Effector memory CD4-positive, alpha-beta T cell (primary cell): ENCODE results near the gene LAP3.
A peak's percentile ranks its signal among the peaks of the same experiment; 100 is the strongest.
"Not testable (repeated sequence)": the region's sequence is repeated elsewhere in the genome, so short reads cannot be mapped to it uniquely, and the experiment has no call there.

Experiments used
- DNase-seq, 3 donors: peaks; one replicate each; pipeline ENCODE4 v3.0.0-alpha.2; 2020
- H3K27ac ChIP-seq: 2 replicates; pipeline ENCODE4 v1.7.0; 2013; ENCODE audit warnings: mild to moderate bottlenecking, low read length, moderate library complexity; ENCODE audit not compliant: insufficient read depth, poor library complexity, severe bottlenecking
- H3K27me3 ChIP-seq: replicated peaks from 2 replicates; pipeline ENCODE4 v1.7.0; 2013; ENCODE audit warnings: mild to moderate bottlenecking, low read length; ENCODE audit not compliant: insufficient read depth, control insufficient read depth, poor library complexity, severe bottlenecking
- H3K36me3 ChIP-seq: 2 replicates; pipeline ENCODE4 v1.7.0; 2013; ENCODE audit warnings: mild to moderate bottlenecking, low read length, moderate library complexity; ENCODE audit not compliant: control insufficient read depth, insufficient read depth
- H3K4me1 ChIP-seq: 2 replicates; pipeline ENCODE4 v1.7.0; 2013; ENCODE audit warnings: low read length, mild to moderate bottlenecking; ENCODE audit not compliant: control insufficient read depth, insufficient read depth, poor library complexity, severe bottlenecking
- H3K4me3 ChIP-seq: 2 replicates; pipeline ENCODE4 v1.7.0; 2013; ENCODE audit warnings: low read length, low read depth, mild to moderate bottlenecking; ENCODE audit not compliant: insufficient read depth, poor library complexity, severe bottlenecking
- H3K9me3 ChIP-seq: 2 replicates; pipeline ENCODE4 v1.7.0; 2013; ENCODE audit warnings: mild to moderate bottlenecking, low read length, moderate library complexity; ENCODE audit not compliant: control insufficient read depth
- total RNA-seq, 3 donors: gene quantifications; one replicate each; lab custom pipeline; 2026; lab: John Stamatoyannopoulos, UW

The LAP3 gene
- total RNA-seq = 47.4 to 86.4 (median 62.4) reads per million in 3 donors

DNA sequence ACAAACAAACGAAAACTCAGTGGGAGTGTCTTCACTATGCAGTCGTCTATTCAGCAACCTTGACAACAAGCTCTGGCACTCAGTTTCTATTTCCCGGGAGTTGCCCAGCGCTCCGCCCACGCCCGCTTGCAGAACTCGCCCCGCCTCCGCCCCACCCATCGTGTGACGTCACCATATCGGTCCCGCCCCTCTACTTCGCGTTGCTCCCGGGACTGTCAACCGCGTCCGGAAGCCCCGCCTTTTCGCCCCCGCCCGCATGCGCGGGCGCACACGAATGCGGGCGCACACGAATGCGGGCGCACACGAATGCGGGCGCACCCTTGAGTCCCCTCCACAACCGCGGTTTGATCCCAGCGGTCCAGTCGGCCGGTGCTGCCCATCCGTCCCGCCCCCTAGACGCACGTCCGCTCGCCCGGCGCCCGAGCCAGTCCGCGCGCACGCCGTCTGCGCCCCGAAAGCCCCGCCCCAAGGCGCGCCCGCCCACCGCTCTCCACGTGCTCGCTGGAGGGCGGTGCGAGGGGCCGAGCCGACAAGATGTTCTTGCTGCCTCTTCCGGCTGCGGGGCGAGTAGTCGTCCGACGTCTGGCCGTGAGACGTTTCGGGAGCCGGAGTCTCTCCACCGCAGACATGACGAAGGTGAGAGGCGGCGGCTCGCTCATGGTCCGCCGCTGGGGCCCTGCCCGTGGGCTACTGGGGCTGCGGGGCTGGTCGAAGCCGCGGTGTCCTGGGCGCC lies at the start of gene LAP3:
TSS of gene LAP3 (plus strand) at position 267 of the 733 bp plus-strand sequence. CDS start at position 535, 268 bp downstream.
- Histone ChIP-seq H3K4me3 (peak within 1 kb of the TSS; percentile 89), H3K4me1 (peaks cover 14% of the 10 kb centered on the region), H3K27me3 (no peaks in the 10 kb centered on the region), H3K27ac (peak within 1 kb of the TSS; percentile 88), H3K36me3 (peaks cover 18% of the 10 kb centered on the region), H3K9me3 (no peaks in the 10 kb centered on the region)
- peak; percentile 98 to 99 (median 98) for DNase-seq

DNA sequence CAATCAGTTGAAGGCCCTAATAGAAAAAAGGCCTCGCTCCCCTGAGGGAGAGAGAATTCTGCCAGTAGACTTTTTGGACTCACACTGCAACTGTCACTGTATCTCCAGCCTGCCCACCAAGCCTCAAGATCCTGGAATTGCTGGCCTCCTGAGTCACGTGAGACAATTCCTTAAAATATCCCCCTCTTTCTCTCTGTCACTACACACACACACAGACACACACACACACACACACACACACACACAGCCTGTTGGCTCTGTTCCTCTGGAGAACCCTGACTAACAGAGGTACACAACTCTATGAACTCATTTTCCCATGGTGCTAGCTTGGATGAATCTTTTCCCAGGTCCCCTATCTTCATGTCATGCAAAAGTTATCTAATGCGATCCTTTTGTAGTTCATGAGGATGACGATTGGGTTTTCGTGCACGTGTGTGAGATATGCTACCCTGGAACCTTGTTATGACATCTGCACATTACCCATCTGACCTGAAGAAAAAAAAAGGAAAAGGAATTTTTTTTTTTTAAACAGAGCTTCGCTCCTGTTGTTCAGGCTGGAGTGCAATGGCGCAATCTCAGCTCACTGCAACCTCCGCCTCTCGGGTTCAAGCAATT lies 48.3 kb upstream of the LAP3 start:
- Histone ChIP-seq H3K9me3 (no peaks in the 10 kb centered on the region), H3K4me3 (no peak overlapping the region), H3K4me1 (no peaks in the 10 kb centered on the region), H3K36me3 (no peaks in the 10 kb centered on the region), H3K27me3 (no peaks in the 10 kb centered on the region), H3K27ac (no peak overlapping the region)
- no peak for DNase-seq

DNA sequence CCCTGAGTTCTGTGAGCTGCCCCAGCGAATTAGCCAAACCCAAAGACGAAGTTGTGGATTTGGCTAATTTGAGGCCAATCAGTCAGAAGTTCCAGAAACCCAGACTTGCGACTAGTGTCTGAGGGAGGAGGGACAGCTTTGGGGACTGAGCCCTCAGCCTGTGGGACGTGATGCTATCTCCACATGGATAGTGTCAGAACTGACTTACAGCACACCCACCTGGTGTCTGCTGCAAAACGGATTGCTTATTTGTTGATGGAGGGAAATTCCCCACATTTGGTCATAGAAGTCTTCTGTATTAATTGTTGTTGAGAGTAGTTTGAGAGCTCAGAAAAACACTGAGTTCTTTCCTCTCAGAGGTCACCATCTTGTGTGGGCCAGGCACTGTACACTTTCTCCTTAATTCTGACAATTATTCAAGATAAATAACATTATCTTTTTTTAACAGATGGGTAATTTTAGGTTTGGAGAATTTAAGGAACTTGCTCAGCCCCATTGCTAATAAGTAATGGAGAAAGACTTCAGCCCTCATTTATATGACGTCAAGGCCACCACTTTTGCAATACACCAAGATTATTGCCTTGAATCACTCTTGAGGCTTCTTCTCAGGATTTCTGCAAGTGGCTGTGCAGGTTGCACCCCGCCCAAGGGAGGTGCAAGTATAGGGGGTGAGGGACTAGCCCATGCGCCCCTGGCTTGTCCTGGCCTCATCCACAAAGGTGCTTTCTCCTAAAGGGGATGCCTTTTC lies 45.3 kb upstream of the LAP3 start:
- H3K36me3 ChIP-seq = no peaks in the 10 kb centered on the region
- H3K4me3 ChIP-seq = no peak overlapping the region
- no peaks in the 10 kb centered on the region for H3K27me3 ChIP-seq
- no peaks in the 10 kb centered on the region for H3K4me1 ChIP-seq
- H3K9me3 ChIP-seq = no peaks in the 10 kb centered on the region
- DNase-seq = no peak
- H3K27ac ChIP-seq = no peak overlapping the region

DNA sequence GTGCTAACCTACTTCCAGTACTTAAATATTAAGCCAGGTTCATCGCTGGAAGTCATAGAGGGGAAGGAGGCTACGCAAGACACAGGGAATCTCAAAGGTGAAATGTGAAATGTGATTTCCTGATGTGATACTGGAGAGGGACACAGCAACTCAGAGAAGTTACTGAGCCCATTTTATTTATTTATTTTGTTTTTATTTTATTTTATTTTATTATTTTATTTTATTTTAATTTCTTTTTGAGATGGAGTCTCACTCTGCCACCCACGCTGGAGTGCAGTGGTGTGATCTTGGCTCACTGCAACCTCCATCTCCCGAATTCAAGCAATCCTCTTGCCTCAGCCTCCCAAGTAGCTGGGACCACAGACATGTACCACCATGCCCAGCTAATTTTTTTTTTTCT lies 42.3 kb upstream of the LAP3 start:
- Histone ChIP-seq H3K27ac (no peak overlapping the region), H3K27me3 (no peaks in the 10 kb centered on the region), H3K9me3 (no peaks in the 10 kb centered on the region), H3K4me3 (no peak overlapping the region), H3K4me1 (no peaks in the 10 kb centered on the region), H3K36me3 (no peaks in the 10 kb centered on the region)
- DNase-seq = no peak

DNA sequence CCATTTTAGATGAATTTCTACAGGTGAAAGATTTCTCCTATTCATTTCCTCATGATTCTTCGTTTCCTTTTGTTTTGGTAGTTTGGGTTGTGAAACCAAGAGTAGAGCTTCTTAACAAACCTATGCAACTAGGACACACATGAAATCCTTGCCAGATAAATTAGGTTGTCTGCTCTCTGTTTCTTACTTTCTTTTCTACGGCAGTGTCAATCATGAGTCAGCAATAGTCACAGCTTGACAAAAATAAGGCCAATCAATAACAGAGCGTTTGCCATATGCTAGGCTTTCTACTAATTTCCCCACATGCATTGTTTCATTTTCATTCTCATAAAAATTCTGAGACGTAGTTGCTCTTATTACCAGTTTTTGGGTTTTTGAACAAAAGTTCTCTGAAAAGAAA lies 41.8 kb upstream of the LAP3 start:
- Histone ChIP-seq H3K36me3 (no peaks in the 10 kb centered on the region), H3K9me3 (no peaks in the 10 kb centered on the region), H3K27me3 (no peaks in the 10 kb centered on the region), H3K4me1 (no peaks in the 10 kb centered on the region), H3K27ac (no peak overlapping the region), H3K4me3 (no peak overlapping the region)
- no peak for DNase-seq

DNA sequence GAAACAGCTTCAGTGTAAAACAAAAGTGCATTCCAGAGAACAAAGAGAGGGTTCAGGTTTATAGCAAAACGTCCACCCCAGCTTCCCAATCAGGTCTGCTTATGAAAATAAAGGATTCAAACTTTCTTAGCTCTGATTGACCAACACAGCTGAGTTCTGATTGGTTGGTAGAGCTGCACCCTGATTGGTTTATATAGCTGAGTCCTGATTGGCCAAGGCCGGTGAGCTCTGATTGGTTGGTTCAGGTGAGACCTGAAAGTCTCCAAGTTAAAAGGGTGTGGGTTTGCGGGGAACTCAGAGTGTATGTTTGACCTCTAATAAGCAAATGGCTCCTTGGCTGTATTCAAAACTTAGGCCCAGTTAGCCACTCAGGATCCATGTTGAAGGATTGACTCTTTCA lies 41.1 kb upstream of the LAP3 start:
- Histone ChIP-seq H3K4me1 (no peaks in the 10 kb centered on the region), H3K27me3 (no peaks in the 10 kb centered on the region), H3K9me3 (no peaks in the 10 kb centered on the region), H3K27ac (no peak overlapping the region), H3K4me3 (no peak overlapping the region), H3K36me3 (no peaks in the 10 kb centered on the region)
- DNase-seq = no peak

DNA sequence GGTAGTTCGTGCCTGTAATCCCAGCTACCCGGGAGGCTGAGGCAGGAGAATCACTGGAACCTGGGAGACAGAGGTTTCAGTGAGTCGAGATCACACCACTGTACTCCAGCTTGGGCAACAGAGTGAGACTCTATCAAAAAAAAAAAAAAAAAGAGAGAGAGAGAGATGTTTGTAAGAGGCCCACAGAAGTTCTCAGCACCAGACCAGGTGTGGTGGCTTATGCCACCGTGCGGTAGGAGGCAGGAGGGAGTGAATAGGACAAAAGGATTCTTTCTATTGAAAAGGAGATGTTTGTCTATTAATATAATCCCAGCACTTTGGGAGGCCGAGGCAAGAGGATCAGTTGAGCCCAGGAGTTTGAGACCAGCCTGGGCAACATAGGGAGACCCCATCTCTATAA lies 39.9 kb upstream of the LAP3 start:
- not testable (repeated sequence) for H3K4me3 ChIP-seq, H3K36me3 ChIP-seq, H3K27ac ChIP-seq, H3K27me3 ChIP-seq, H3K4me1 ChIP-seq, H3K9me3 ChIP-seq, DNase-seq

DNA sequence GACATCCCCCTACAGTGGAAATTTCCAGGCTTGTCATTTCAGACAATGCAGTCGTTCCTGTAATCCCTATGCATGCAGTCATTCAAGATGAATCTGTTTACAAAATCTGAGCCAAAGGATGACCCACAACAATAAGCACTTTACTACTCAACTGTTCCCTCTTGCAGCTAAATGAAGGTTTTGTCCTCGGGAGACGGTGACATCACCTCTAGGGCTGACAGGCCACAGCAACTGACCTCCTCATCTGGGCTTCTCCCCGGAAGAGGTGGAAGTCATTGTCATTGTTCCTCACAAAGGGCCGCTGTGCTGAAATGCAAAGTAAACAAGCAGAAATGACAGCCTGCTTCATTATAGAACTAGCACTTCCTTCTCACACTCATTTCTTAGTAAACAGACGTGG lies 32.8 kb upstream of the LAP3 start:
- H3K27me3 ChIP-seq = no peaks in the 10 kb centered on the region
- H3K9me3 ChIP-seq = no peaks in the 10 kb centered on the region
- H3K4me1 ChIP-seq = no peaks in the 10 kb centered on the region
- H3K36me3 ChIP-seq = no peaks in the 10 kb centered on the region
- H3K27ac ChIP-seq = no peak overlapping the region
- no peak overlapping the region for H3K4me3 ChIP-seq
- DNase-seq = no peak

DNA sequence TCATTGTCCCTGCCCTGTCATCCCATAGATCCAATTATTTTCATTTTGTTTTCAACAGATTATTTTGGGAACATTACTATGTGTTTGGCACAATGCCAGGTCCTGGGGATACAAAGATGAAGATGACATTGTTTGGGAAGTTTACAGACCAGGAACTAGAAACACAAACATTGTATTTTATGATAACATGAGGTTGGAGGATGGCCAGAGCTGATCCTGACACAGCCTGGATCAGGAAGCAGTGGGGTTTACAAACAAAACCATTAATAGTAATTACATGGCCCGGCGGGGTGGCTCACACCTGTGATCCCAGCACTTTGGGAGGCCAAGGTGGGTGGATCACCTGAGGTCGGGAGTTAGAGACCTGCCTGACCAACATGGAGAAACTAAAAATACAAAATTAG lies 32.2 kb upstream of the LAP3 start:
- no peaks in the 10 kb centered on the region for H3K27me3 ChIP-seq

More for the DNA sequence above, 32.2 kb upstream of the LAP3 start:
- no peak overlapping the region for H3K4me3 ChIP-seq
- no peaks in the 10 kb centered on the region for H3K4me1 ChIP-seq
- no peak overlapping the region for H3K27ac ChIP-seq
- no peaks in the 10 kb centered on the region for H3K36me3 ChIP-seq
- no peaks in the 10 kb centered on the region for H3K9me3 ChIP-seq
- DNase-seq = no peak
